GM12892 (cell line): ENCODE results near the gene HCRTR2. TPM values are rescaled to one million over a fixed set of nuclear protein-coding genes. Genes with fewer than 3 reads are reported as not detected.
"Not testable (repeated sequence)": the region's sequence is repeated elsewhere in the genome, so short reads cannot be mapped to it uniquely, and the experiment has no call there.

ENCODE experiments used
- DNase-seq: peaks from one replicate; pipeline ENCODE4 v3.0.0; 2011; ENCODE audit not compliant: insufficient read length
- FAIRE-seq: peaks from 2 replicates; lab custom pipeline; 2011; peaks lifted over from hg19 to GRCh38; lab: Jason Lieb, UNC
- POLR2A ChIP-seq: IDR thresholded peaks from 2 replicates; pipeline ENCODE4 v1.6.1; 2011; ENCODE audit warnings: low read depth, low read length, control low read depth
- POLR2AphosphoS5 ChIP-seq: IDR thresholded peaks from 2 replicates; pipeline ENCODE4 v1.6.1; 2011; ENCODE audit warnings: low read depth, low read length, control low read depth
- TAF1 ChIP-seq: IDR thresholded peaks from 2 replicates; pipeline ENCODE4 v1.6.1; 2011; ENCODE audit warnings: low read depth, mild to moderate bottlenecking, control low read depth, low read length, borderline replicate concordance
- polyA plus RNA-seq: library from polyadenylated mRNA; unstranded; fragments of >200 nt; gene quantifications from one replicate; pipeline ENCODE4 v1.2.1, GENCODE V29; 2012; ENCODE audit warnings: missing spikeins, inconsistent platforms; ENCODE audit not compliant: missing spikeins

The HCRTR2 gene
- polyA plus RNA-seq, result not detected

- no peak for FAIRE-seq
- TF ChIP-seq POLR2AphosphoS5, result no peak
- TF ChIP-seq TAF1, result no peak
- TF ChIP-seq POLR2A, result no peak
- DNase-seq, result no peak
Observed at GRCh38 chr6:55174211-55175026, at the start of gene HCRTR2. Gene HCRTR2, plus strand, starts transcription at chr6:55174515. Its CDS starts 73 bp downstream, at chr6:55174588.

GRCh38 chr6:55130806-55131324 lies 43.5 kb upstream of the HCRTR2 start:
- no peak for DNase-seq
- no peak for TF ChIP-seq TAF1
- TF ChIP-seq POLR2A, result no peak
- TF ChIP-seq POLR2AphosphoS5, result no peak
- no peak for FAIRE-seq

- no peak for TF ChIP-seq POLR2AphosphoS5
- no peak for TF ChIP-seq POLR2A
- TF ChIP-seq TAF1, result no peak
- no peak for DNase-seq
- no peak for FAIRE-seq
Observed at GRCh38 chr6:55131616-55132015, 42.7 kb upstream of the HCRTR2 start.

- no peak for TF ChIP-seq TAF1
- no peak for TF ChIP-seq POLR2A
- TF ChIP-seq POLR2AphosphoS5, result no peak
- FAIRE-seq, result no peak
- no peak for DNase-seq
Observed at GRCh38 chr6:55136916-55137315, 37.4 kb upstream of the HCRTR2 start.

GRCh38 chr6:55137929-55138693 lies 36.2 kb upstream of the HCRTR2 start:
- TF ChIP-seq TAF1 (no peak), POLR2AphosphoS5 (no peak), POLR2A (no peak)
- FAIRE-seq, result no peak
- DNase-seq, result no peak

GRCh38 chr6:55141611-55142010 lies 32.7 kb upstream of the HCRTR2 start:
- DNase-seq (no peak), FAIRE-seq (no peak)
- TF ChIP-seq TAF1, result no peak
- TF ChIP-seq POLR2A, result no peak
- no peak for TF ChIP-seq POLR2AphosphoS5

- DNase-seq (no peak), FAIRE-seq (no peak)
- TF ChIP-seq POLR2AphosphoS5, result no peak
- no peak for TF ChIP-seq TAF1
- no peak for TF ChIP-seq POLR2A
Observed at GRCh38 chr6:55142610-55143009, 31.7 kb upstream of the HCRTR2 start.

- DNase-seq (no peak), FAIRE-seq (no peak)
- TF ChIP-seq TAF1, result no peak
- TF ChIP-seq POLR2AphosphoS5, result no peak
- TF ChIP-seq POLR2A, result no peak
Observed at GRCh38 chr6:55153284-55153683, 21.0 kb upstream of the HCRTR2 start.

GRCh38 chr6:55158784-55159183 lies 15.5 kb upstream of the HCRTR2 start:
- not testable (repeated sequence) for DNase-seq, FAIRE-seq

- DNase-seq (no peak), FAIRE-seq (no peak)
- no peak for TF ChIP-seq POLR2AphosphoS5
Observed at GRCh38 chr6:55167860-55168259, 6.5 kb upstream of the HCRTR2 start.

- TF ChIP-seq POLR2A (no peak), POLR2AphosphoS5 (no peak), TAF1 (no peak)
- DNase-seq (no peak), FAIRE-seq (no peak)
Observed at GRCh38 chr6:55175078-55176049, 1.0 kb downstream of the HCRTR2 start.
